Fibroblast of mammary gland (primary cell): ENCODE data around the gene LSM7.

ENCODE experiments used
- DNase-seq: peaks from one replicate; pipeline ENCODE4 v3.0.0-alpha.2; 2010; ENCODE audit warnings: low read depth
- H3K4me3 ChIP-seq: 2 replicates; pipeline ENCODE4 v1.5.1; 2011; ENCODE audit warnings: low read depth, mild to moderate bottlenecking, low read length, moderate library complexity; ENCODE audit not compliant: control insufficient read depth
- CTCF ChIP-seq: conservative IDR thresholded peaks from 2 replicates; pipeline ENCODE4 v1.5.1; 2011; ENCODE audit warnings: low read depth, low read length, inconsistent platforms; ENCODE audit not compliant: control insufficient read depth, insufficient read depth

LSM7 gene

GRCh38 chr19:2332341-2333026, 4.1 kb upstream of the LSM7 start:
- DNase-seq = no peak
- no peak overlapping the region for H3K4me3 ChIP-seq
- no peak for TF ChIP-seq CTCF

- TF ChIP-seq CTCF = no peak
- DNase-seq = no peak
- H3K4me3 ChIP-seq = no peak overlapping the region
Observed at GRCh38 chr19:2331601-2332246, 3.3 kb upstream of the LSM7 start.

- no peak for TF ChIP-seq CTCF
- no peak for DNase-seq
- H3K4me3 ChIP-seq = no peak overlapping the region
Observed at GRCh38 chr19:2330632-2331284, 2.4 kb upstream of the LSM7 start.

- no peak for TF ChIP-seq CTCF
- no peak for DNase-seq
- no peak overlapping the region for H3K4me3 ChIP-seq
Observed at GRCh38 chr19:2330255-2330631, 1.9 kb upstream of the LSM7 start.

GRCh38 chr19:2329501-2329916, 1.1 kb upstream of the LSM7 start:
- no peak for TF ChIP-seq CTCF
- no peak for DNase-seq
- peak overlapping the region; percentile 92 for H3K4me3 ChIP-seq

- H3K4me3 ChIP-seq = peak overlapping the region; percentile 92
- DNase-seq = no peak
- no peak for TF ChIP-seq CTCF
Observed at GRCh38 chr19:2329149-2329478, 728 bp upstream of the LSM7 start.
